B cell (primary cell): ENCODE data around the gene JARID2.

Experiments
- CTCF ChIP-seq: fragments of 200-600 bp; IDR thresholded peaks from one replicate; pipeline ENCODE4 v1.8.0; 2022; ENCODE audit warnings: antibody characterized with exemption, mild to moderate bottlenecking
- EZH2 ChIP-seq: IDR thresholded peaks from 2 replicates; pipeline ENCODE4 v1.6.1; 2012; ENCODE audit warnings: borderline replicate concordance, low read depth, mild to moderate bottlenecking, moderate library complexity, low read length; ENCODE audit not compliant: insufficient read depth, poor library complexity, severe bottlenecking

- TF ChIP-seq CTCF (no peak), EZH2 (no peak)
Measured at GRCh38 chr6:15505463-15505918, 259.6 kb downstream of the JARID2 start.
